Measurements from ENCODE around the gene RET.

- TF ChIP-seq CTCF (IDR thresholded peaks at IDR 0.05; ENCODE audit: poor library complexity) (no peak), EZH2 (IDR thresholded peaks at IDR 0.05; ENCODE audit: borderline replicate concordance) (no peak), EZH2phosphoT487 (IDR thresholded peaks at IDR 0.05; ENCODE audit: low read depth, severe bottlenecking, unreplicated experiment) (no peak)
Measured at GRCh38 chr10:43134126-43134905, 57.4 kb downstream of the RET start.

Data from hepatocyte (in vitro differentiated cells).